GM21381 (cell line): ENCODE results near the gene C20orf204.
"Not testable (repeated sequence)": the region's sequence is repeated elsewhere in the genome, so short reads cannot be mapped to it uniquely, and the experiment has no call there.

Experiments used
- ATAC-seq: cut with Tn5 transposase; IDR thresholded peaks from one replicate; pipeline ENCODE4 v1.9.1; 2021; ENCODE audit warnings: mild to moderate bottlenecking, moderate library complexity; ENCODE audit not compliant: unreplicated experiment

Gene C20orf204

GRCh38 chr20:64082126-64082731 is 46.2 kb downstream of the C20orf204 start:
- no peak for ATAC-seq

GRCh38 chr20:64082820-64083377 is 46.9 kb downstream of the C20orf204 start:
- no peak for ATAC-seq

DNA sequence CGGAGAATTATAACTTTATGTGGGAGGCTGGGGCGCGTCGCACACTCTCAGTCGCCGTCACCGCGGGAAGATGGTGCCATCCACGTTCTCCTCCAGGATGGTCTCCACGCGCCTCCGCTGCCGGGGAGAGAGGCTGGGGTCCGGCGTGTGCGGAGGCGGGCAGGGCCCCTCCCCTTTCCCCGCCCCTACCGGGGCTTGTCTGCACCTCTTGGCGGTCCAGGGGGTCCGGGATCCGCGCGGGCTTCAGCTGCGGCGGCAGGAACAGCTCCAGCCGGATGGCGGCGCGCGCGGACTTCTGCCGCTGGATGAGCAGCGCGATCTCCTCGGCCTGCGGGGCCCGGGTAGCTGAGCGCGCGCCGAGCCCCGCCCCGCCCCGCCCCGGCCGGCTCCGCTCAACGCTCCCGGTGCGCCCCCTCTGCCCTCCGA is 47.4 kb downstream of the C20orf204 start:
- ATAC-seq = no peak

DNA sequence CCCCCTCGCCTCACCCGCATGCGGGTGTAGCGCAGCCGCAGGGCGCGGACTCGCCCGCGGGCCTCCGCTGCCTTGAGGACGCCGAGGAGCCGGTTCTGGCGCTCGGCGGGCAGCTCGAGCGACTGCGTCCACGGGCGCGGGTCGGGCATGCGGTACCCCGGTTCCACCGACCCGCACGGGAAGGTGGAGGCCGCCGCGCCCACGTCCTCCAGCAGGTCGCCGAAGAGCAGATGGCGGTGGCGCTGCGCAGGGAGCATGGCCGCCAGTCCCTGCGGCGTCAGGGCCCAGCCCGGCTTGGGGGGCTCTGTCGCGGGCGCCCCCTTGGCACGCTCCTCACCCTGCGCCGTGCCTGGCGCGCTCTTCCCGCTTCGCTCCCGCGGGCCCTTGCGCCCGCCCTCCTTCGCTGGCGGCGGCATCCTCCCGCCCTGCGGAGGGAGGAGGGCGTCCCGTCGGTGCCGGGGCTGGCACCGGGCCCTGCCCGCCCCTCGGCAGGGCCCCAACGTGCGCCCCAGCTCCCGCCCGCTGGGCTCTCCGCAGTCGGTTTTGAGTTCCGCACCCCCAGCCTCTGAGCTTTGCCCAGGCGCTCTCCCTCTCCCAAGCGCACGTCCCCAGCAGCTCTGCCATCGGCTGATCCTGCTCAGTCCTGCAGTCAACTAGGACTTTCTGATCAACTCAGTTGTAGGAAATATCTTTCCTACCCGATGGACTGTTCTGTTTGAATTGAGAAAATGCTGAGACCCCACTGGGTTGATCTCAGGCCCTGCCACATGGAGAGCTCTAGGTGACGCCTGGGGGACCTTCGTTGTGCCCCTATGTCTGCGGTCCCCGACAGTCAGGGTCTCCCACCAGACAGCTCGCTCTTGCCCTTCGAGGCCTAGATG is 48.1 kb downstream of the C20orf204 start, which contains the start of gene LKAAEAR1:
Gene LKAAEAR1 (minus strand): TSS at position 595 of the 881 bp plus-strand sequence. CDS start 179 bp downstream, at position 416.
- ATAC-seq = no peak

- no peak for ATAC-seq
These were observed 48.7 kb downstream of the C20orf204 start for GRCh38 chr20:64084685-64085152.

DNA sequence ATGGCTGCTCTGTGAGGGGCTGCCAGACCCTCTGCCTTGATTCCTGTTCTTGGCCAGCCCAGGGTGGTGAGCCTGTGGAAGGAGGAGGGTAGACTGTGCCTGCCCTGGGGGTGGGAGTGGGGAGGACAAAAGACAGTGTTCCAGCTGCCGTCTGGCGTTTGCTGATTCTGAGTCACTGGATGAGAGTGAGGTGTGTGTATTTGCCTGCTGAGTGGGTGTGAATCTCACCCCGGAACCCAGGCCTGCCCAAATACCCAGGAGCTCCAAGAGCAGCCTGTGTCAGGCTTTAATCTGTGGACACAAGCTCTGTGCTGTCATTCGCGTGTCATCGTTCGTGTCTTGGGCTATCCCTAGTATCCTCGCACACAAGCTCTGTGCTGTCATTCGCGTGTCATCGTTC is 50.8 kb downstream of the C20orf204 start:
- no peak for ATAC-seq

DNA sequence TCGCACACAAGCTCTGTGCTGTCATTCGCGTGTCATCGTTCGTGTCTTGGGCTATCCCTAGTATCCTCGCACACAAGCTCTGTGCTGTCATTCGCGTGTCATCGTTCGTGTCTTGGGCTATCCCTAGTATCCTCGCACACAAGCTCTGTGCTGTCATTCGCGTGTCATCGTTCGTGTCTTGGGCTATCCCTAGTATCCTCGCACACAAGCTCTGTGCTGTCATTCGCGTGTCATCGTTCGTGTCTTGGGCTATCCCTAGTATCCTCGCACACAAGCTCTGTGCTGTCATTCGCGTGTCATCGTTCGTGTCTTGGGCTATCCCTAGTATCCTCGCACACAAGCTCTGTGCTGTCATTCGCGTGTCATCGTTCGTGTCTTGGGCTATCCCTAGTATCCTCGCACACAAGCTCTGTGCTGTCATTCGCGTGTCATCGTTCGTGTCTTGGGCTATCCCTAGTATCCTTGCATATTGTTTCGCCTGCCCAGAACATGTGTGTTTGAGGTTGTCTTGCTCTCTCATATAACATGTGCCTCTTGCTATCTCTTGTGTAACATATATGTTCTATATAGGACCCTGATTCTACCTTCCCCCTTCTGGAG is 51.3 kb downstream of the C20orf204 start:
- ATAC-seq = not testable (repeated sequence)

DNA sequence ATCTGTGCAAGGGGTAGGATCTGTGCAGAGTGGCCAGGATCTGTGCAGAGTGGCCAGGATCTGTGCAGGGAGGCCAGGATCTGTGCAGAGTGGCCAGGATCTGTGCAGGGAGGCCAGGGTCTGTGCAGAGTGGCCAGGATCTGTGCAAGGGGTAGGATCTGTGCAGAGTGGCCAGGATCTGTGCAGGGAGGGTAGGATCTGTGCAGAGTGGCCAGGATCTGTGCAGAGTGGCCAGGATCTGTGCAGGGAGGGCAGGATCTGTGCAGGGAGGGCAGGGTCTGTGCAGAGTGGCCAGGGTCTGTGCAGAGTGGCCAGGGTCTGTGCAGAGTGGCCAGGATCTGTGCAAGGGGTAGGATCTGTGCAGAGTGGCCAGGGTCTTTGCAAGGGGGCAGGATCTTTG is 52.6 kb downstream of the C20orf204 start:
- ATAC-seq = not testable (repeated sequence)
